ENCODE measurements around the gene DMRTA1. TPM values are rescaled to one million over a fixed set of nuclear protein-coding genes. Genes with fewer than 3 reads are reported as not detected.
A peak's percentile ranks its signal among the peaks of the same experiment; 100 is the strongest.

DMRTA1 gene
- under 1 TPM; 0.43 to 0.71 TPM for total RNA-seq
- polyA plus RNA-seq (ENCODE audit: insufficient read depth, low read depth, low replicate concordance), result 0.38 TPM
- long read RNA-seq, donor 1, full-length matches to known transcripts, result 1 of 1 reads
- long read RNA-seq, donor 1, partial matches to known transcripts, result 0 of 1 reads
- long read RNA-seq, donor 1, other reads (novel, unspliced or antisense), result 0 of 1 reads
- long read RNA-seq, donor 2, result 0 reads

DNA sequence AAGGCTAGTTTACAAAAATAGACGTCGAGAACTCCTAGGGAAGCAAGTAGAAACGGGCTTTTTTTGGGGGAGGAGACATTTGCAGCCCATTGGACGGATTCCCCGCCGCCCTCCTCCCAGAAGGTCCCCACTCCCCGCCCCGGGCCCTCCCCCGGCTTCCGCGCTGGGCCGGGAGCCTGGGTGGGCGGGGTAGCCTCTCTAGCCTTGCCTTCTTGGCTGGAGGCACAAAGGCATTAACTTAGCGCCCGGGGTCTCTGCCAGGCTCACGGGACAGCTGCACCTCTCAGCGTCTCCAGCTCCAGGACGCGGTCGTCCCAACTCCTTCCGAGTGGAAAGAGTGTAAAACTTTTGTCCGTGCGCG, at the start of gene DMRTA1:
DMRTA1 (plus strand) TSS at position 236 of the 361 bp plus-strand sequence. CDS start 242 bp downstream, outside the sequence.
- intact Hi-C loops (cut with DNase I; ENCODE audit: low total_unique reads), result no loop called here
- Histone ChIP-seq H3K9me3 (no peaks in the 10 kb centered on the region), H3K27me3 (no peaks in the 10 kb centered on the region), H3K4me1 (no peaks in the 10 kb centered on the region), H3K36me3 (ENCODE audit: low read depth, missing control alignments) (no peaks in the 10 kb centered on the region), H3K27ac (peak within 1 kb of the TSS in 1 of 2 donors; percentile 29), H3K4me3 (peak within 1 kb of the TSS; percentile 57 to 68)
- TF ChIP-seq CTCF (IDR thresholded peaks at IDR 0.05) (no peak), POLR2A (IDR thresholded peaks at IDR 0.05) (no peak)
- WGBS, 2 donors, result 0 to 1% methylated on average over 13 to 24 of the region's 24 CpGs
- DNase-seq, result peak; percentile 80

DNA sequence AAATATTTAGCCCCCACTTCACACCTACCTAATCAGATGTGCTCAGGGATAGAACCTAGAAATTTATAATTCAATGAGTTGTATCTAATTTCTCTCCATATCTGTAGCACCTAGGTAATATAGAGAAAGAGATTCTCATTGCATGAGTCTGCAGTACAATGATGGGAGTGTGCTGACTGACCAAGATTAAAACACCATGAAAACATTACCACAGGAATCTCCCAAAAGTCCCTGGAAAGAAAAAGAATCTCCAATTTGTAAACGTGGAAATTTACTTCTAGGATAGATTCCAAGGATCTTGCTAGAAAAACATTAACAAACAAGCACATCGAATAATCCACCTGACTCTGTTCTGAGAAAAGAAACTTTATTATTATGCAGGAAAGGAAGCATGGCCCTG, 45.0 kb upstream of the DMRTA1 start:
- Histone ChIP-seq H3K27ac (no peak overlapping the region), H3K4me1 (no peaks in the 10 kb centered on the region), H3K27me3 (no peaks in the 10 kb centered on the region), H3K9me3 (no peaks in the 10 kb centered on the region), H3K36me3 (ENCODE audit: low read depth, missing control alignments) (no peaks in the 10 kb centered on the region), H3K4me3 (no peak overlapping the region)
- no peak for DNase-seq
- intact Hi-C loops (cut with DNase I; ENCODE audit: low total_unique reads), result no loop called here
- TF ChIP-seq POLR2A (IDR thresholded peaks at IDR 0.05), result no peak
- no peak for TF ChIP-seq CTCF (IDR thresholded peaks at IDR 0.05)
- 65 to 70% methylated on average over 2 of the region's 2 CpGs for WGBS, 2 donors

- Histone ChIP-seq H3K27ac (no peak overlapping the region), H3K9me3 (no peaks in the 10 kb centered on the region), H3K4me3 (no peak overlapping the region), H3K27me3 (no peaks in the 10 kb centered on the region), H3K36me3 (ENCODE audit: low read depth, missing control alignments) (no peaks in the 10 kb centered on the region), H3K4me1 (no peaks in the 10 kb centered on the region)
- WGBS, 2 donors, result 55 to 69% methylated on average over 4 to 13 of the region's 13 CpGs
- DNase-seq, result no peak
- intact Hi-C loops (cut with DNase I; ENCODE audit: low total_unique reads), result no loop called here
- TF ChIP-seq CTCF (IDR thresholded peaks at IDR 0.05) (no peak), POLR2A (IDR thresholded peaks at IDR 0.05) (no peak)
These were observed 40.6 kb upstream of the DMRTA1 start for GRCh38 chr9:22405869-22406659.

DNA sequence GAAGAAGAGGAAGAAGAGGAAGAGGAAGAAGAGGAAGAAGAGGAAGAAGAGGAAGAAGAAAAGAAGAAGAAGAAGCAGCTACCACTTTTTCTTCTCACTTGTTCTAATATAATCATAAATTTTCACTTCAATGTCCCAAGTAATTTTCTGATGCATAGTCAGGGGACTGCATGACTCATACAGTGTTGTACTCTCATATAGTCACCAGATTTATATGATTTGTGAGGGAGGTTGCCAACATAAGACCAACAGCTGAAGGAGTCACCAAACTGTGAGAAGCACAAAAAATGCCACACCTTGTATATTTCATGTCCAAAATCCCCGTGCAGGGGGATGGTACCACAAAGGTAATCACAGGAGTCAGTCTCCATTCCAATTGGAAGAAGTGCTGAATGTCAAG, 32.7 kb upstream of the DMRTA1 start:
- Histone ChIP-seq H3K4me1 (no peaks in the 10 kb centered on the region), H3K27me3 (no peaks in the 10 kb centered on the region), H3K36me3 (ENCODE audit: low read depth, missing control alignments) (no peaks in the 10 kb centered on the region), H3K9me3 (no peaks in the 10 kb centered on the region), H3K27ac (no peak overlapping the region), H3K4me3 (no peak overlapping the region)
- no peak for DNase-seq
- 63 to 88% methylated on average over 1 of the region's 1 CpG for WGBS, 2 donors
- TF ChIP-seq POLR2A (IDR thresholded peaks at IDR 0.05) (no peak), CTCF (IDR thresholded peaks at IDR 0.05) (no peak)
- intact Hi-C loops (cut with DNase I; ENCODE audit: low total_unique reads), result no loop called here

Data from testis (tissue), 5 donors.